Epidermal melanocyte (primary cell): ENCODE measurements around the gene ENPP6.

Experiments
- DNase-seq: peaks from one replicate; pipeline ENCODE4 v3.0.0; 2011; ENCODE audit warnings: low spot score; ENCODE audit not compliant: insufficient read length

ENPP6 gene

GRCh38 chr4:184191267-184191666 lies 26.4 kb downstream of the ENPP6 start:
- DNase-seq: no peak

DNA sequence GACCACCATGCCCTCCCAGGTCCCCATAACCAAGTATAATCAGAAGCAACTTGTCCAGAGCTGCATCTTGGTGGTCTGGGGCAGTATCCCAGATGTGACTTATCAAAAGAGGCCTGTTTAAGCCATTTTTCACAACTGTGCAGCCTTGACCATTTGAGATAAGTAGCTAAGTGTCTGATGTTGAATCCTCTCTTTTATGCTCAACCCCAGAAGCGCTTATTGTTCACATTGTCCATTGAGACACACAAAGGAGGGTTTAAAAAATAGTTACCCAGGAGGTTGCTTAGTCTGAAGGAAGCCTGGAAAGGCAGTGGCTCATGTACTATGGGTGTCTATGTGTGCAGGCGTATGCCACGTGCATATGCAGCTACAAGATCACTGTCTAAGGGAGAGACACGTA lies 27.0 kb downstream of the ENPP6 start:
- DNase-seq: no peak

DNA sequence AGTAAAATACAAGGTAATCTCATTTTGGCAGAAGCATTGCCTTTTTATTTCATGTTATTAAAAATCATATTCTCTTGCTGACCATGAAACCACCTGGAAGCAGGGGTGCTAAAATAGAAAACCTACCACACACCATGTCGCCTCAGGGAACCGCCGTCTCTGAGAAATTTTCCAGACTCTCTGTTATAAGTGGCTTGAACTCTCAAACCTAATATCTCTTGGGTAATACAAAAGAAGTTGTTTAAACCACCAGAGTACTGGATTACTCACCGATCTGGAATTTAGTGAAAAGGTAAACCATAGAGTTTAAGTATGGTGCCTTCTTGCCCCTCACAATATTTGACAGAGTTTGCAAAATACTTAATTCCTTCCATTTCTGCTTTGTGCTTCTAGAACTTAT lies 27.7 kb downstream of the ENPP6 start:
- DNase-seq: no peak

- DNase-seq: no peak
Observed at GRCh38 chr4:184188443-184189400, 29.0 kb downstream of the ENPP6 start.

DNA sequence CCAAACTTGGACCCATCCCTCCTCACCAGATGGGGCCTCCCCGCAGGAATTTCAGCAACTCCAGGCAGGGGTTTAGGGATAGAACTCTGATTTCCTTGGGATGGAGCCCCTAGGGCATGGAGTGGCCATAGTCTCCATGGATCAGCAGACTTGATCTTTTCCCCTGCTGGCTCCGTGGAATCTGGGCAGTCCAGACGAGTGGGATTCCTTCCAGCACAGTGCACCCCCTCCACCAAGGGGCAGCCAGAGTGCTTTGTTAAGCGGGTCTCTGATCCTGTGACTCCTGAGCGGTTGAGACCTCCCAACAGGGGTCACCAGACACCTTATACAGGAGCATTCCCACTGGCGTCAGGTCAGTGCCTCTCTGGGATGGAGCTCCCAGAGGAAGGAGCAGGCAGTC lies 40.4 kb downstream of the ENPP6 start:
- DNase-seq: no peak

DNA sequence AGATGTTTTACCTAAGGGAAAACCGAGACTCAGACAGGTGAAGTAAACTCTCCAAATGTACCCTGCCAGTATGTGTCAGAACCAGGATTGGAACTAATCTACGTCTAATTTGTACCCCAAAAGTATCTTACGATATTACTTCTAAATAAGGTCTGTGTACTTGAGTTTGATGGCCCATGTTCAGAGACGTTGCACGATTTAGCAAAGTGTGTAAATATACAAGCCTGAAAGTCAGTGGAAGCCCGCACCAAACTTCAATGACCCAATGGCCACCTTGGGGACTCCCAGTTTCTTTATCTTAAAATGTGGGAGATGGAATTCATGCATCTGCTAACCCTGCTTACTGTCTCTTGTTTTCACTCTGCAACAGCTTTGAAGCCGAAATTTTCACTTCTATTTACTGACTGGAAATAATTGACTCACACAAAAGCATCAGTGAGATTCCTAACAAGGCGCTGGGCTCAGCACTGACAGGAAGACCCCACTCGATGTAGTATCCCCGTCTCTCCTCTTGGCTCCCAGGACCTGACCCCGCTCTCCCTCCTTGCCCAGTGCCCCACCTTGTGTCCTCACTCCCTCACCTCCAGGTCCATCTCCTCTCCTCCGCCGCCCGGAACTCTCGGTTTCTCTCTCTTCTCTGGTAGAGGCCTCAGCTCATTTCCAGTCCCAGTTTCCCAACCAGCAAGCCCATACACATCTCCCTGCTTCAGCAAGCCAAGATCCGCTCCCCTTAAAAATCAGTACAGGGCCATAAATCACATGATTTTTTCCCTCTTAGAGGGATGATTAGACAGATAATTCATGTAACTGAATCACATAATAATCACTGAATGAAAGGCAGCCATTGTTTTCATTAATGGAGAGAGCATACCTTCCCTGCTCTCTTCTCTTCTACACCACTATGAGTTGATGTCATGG lies 42.8 kb downstream of the ENPP6 start:
- DNase-seq: no peak

DNA sequence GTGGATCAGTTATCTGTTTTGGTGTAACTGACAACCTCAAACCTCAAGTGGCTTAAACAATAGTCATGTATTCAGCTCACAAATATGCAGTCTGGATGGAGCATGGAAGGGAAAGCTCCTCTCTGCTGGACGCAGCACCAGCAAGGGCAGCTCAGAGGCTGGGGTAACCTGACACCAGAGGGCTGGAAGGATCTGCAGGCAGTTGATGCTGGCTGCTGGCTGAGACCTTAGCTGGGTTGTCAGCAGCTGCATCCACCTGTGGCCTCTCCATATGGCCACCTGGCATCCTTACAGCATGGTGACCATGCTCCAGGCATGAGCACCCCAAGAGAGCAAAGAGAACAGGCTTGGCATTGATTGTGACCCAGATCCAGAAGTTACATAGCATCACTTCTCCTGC lies 46.7 kb downstream of the ENPP6 start:
- DNase-seq: no peak

GRCh38 chr4:184169225-184169867 lies 48.3 kb downstream of the ENPP6 start:
- DNase-seq: no peak

- peak; percentile 65 for DNase-seq
Observed at GRCh38 chr4:184168406-184169019, 49.2 kb downstream of the ENPP6 start.

- no peak for DNase-seq
Observed at GRCh38 chr4:184167576-184167975, 50.1 kb downstream of the ENPP6 start.

DNA sequence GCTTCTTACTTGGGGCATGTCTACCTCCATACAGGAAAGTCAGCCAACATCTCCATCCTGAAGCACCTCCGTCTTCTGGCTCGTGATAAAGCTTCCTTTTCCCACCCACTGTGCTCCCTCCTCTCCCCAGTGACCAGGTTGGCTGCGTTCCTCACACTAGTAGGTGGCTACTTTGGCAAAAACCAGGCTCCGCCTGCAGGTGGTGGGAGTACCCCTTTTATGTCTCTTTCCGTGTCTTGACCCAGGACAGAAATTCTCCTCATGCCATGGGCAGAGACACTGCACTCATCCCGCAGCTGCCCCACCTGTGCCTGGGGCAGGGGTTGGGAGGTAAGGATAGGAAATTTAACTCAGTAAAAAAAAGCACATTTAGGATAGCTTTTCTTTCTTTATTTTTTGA lies 50.9 kb downstream of the ENPP6 start:
- DNase-seq: no peak

DNA sequence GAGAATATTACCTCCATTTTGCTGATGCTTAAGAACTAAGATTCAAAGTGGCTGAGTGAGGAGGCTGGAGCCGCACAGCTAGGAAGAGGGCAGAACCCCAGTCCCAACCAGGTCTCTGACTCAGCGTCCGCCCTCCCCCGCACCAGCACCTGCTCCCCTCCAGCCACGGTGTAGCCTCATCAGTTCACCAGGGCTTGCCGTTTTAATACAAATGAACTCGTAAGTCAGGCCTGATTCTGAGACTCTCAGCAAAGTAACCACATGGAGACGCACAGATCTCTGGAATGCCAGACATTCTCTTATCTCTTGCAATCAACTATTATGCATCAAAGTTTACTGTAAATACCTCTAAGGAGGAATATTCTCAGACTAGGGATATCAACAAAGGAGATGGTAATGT lies 52.4 kb downstream of the ENPP6 start:
- DNase-seq: no peak

DNA sequence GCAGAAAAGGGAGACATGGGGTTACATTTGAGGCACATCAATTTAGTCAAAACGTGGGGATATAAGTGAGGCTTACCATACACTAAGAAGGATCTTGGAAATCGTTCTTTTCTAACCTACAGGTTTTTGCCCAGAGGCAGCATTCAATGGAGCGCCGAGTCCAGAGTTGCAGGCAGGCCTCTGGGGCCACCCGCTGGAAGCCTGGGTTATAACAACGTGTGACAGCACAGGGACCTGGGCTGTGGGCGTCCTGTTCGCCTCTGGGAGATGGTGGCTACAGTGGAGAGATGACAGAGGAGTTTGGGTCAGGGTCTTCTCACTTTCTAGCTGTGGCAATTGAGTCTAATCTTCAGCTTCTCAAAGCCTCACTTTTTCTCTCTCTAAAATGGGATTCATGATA lies 53.9 kb downstream of the ENPP6 start:
- DNase-seq: no peak

GRCh38 chr4:184162596-184162995 lies 55.1 kb downstream of the ENPP6 start:
- no peak for DNase-seq

DNA sequence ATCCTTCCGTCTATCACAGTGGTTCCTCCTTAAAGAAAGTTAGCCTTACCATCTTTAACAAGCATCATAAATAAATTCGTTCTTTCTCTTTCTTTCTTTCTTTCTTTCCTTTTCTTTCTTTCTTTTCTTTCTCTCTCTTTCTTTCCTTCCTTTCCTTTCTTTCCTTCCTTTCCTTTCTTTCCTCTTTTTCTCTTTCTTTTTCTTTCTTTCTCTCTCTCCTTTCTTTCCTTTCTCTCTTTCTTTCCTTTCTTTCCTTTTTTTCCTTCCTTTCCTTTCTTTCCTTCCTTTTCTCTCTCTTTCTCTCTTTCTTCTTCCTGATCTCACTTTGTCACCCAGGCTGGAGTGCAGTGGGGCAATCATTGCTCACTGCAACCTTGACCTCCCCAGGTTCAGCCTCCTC lies 60.4 kb downstream of the ENPP6 start:
- DNase-seq: no peak

- no peak for DNase-seq
Observed at GRCh38 chr4:184156163-184156920, 61.3 kb downstream of the ENPP6 start.

GRCh38 chr4:184154199-184154598 lies 63.5 kb downstream of the ENPP6 start:
- no peak for DNase-seq

DNA sequence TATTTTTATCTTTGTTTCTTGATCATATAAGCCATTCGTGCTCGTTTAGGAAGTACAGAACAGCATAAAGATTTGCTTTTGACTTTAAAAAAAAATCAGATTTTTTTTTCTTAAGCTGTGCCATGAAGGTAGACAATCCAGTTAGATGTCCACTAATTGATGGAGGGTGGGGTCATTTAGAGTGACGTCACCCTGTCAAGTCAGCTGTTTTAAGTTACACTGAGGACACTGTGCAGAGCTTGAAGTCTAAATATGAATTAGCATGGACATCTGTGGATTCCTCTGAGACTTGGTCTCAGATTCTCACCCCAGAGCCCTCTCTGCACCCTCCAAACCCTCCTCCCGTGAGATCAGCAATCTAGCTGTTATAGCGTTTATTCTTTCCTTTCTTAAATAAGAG lies 63.9 kb downstream of the ENPP6 start:
- DNase-seq: no peak

DNA sequence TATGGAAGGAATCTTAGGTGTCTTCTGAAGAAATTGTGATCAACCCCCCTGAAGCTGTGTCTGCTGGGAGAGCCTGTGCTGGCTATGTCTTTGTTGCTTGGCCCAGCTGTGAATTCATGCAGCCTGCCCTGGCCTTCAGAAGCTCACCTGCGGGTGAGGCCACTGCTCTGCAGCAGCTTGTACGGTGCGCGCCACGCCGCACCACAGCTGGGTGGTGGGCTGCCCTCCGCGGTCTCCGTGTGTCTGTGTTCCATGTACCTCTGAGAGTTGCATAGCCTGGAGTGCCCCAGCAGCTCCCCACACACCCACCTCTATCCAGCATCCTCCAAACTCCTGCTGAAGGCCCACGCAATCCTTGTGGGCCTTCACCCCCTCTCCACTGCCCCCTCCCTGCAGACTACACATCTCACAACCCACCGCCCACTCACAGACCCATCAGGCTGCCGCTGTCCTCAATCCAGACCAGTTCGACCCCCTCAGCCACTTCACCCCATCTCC lies 65.6 kb downstream of the ENPP6 start:
- DNase-seq: no peak

DNA sequence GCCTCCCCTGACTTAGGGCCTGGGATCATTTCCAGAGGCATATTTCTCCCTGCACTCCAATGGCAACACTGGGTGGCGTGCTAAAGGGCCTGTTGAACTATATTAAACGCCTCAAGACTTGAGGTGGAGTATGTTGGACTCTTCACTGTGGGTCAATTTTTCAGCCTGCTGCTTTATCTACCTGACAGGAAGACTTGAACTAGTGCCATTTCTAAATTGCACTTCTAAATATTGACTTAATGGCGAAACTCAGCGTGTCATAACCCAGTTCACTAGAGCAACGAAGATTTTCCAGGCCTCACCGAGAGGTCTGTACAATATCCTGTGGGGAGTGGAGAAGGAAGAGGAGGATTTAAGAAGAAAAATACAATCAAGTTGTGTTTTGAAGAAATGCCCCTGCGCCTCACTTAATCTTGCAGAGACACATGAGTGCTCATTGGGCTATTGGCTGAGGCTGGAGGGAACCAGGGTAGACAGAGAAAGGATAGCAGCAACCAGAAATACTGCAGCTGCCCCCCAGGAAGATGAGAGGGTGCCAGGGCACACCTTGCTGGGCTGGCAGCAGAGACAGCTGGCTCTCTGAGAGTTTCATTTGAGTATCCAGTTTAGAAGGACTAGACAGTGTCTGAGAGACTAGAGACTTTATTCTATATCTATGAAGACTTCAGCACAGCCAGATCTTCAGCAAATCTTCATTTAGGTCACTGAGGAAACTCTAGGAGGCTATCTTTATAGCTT lies 67.4 kb downstream of the ENPP6 start:
- no peak for DNase-seq
